H1 (cell line): ENCODE data around the gene SHISA9. TPM values are rescaled to one million over a fixed set of nuclear protein-coding genes. Genes with fewer than 3 reads are reported as not detected.

Experiments used
- CTCF ChIA-PET: fragments of 300-600 bp; sonication (Branson Sonifier 250); formaldehyde crosslinking; loops from one replicate; lab custom pipeline; 2021; ENCODE audit not compliant: partially characterized antibody; lab: Charles Lee
- POLR2A ChIA-PET: fragments of 300-600 bp; sonication (Branson Sonifier 250); formaldehyde crosslinking; loops from one replicate; lab custom pipeline; 2021; ENCODE audit warnings: inconsistent platforms; ENCODE audit not compliant: partially characterized antibody; lab: Charles Lee
- DNase-seq, 2 experiments: peaks; one replicate each; pipeline versions ENCODE4 v3.0.0 to v3.0.0-alpha.2; 2010 to 2022; ENCODE audit warnings: low spot score in 2 of 2, low read depth in 1 of 2, mixed read lengths in 1 of 2
- FAIRE-seq: peaks from 2 replicates; lab custom pipeline; 2011; peaks lifted over from hg19 to GRCh38; lab: Jason Lieb, UNC
- H2AFZ ChIP-seq: 2 replicates; pipeline ENCODE4 v1.8.1; 2012; ENCODE audit warnings: low read length, inconsistent platforms
- H2AK5ac ChIP-seq: 2 replicates; pipeline ENCODE4 v1.6.1; 2013; ENCODE audit warnings: low read depth, low read length
- H2BK120ac ChIP-seq: replicated peaks from 2 replicates; pipeline ENCODE3; 2013; ENCODE audit warnings: low read depth, low read length, inconsistent platforms
- H2BK12ac ChIP-seq: 2 replicates; pipeline ENCODE4 v1.6.1; 2013; ENCODE audit warnings: low read depth, low read length
- H2BK15ac ChIP-seq: 2 replicates; pipeline ENCODE4 v1.6.1; 2013; ENCODE audit warnings: low read length
- H2BK20ac ChIP-seq: 2 replicates; pipeline ENCODE4 v1.6.1; 2013; ENCODE audit warnings: low read length
- H2BK5ac ChIP-seq: 2 replicates; pipeline ENCODE4 v1.6.1; 2013; ENCODE audit warnings: low read depth, low read length
- H3K14ac ChIP-seq: 2 replicates; pipeline ENCODE4 v1.6.1; 2013; ENCODE audit warnings: inconsistent platforms; ENCODE audit not compliant: insufficient read length
- H3K18ac ChIP-seq: 2 replicates; pipeline ENCODE4 v1.6.1; 2013; ENCODE audit warnings: low read length; ENCODE audit errors: extremely low read depth
- H3K23ac ChIP-seq: 2 replicates; pipeline ENCODE4 v1.6.1; 2013; ENCODE audit warnings: inconsistent platforms; ENCODE audit not compliant: insufficient read length
- H3K23me2 ChIP-seq: 2 replicates; pipeline ENCODE4 v1.6.1; 2013; ENCODE audit warnings: low read depth, low read length
- H3K27ac ChIP-seq: 2 replicates; pipeline ENCODE4 v1.6.1; 2011; ENCODE audit warnings: low read depth, low read length, inconsistent platforms
- H3K27me3 ChIP-seq, 4 experiments: replicated peaks in 1 of 4; 1 replicate in 1 of 4; 2 replicates in 3 of 4; pipeline versions ENCODE4 v1.6.1 to v1.8.1; 2011 to 2013; ENCODE audit warnings: low read length in 3 of 4, mild to moderate bottlenecking in 3 of 4, inconsistent platforms in 2 of 4, mixed read lengths in 2 of 4, moderate library complexity in 1 of 4; ENCODE audit not compliant: control insufficient read depth in 3 of 4, insufficient read depth in 3 of 4; ENCODE audit errors: extremely low read depth in 1 of 4
- H3K36me3 ChIP-seq, 4 experiments: 2 replicates each; pipeline versions ENCODE4 v1.6.1 to v1.8.1; 2011 to 2013; ENCODE audit warnings: mild to moderate bottlenecking in 4 of 4, low read length in 3 of 4, moderate library complexity in 2 of 4, control low read depth in 1 of 4, inconsistent platforms in 1 of 4; ENCODE audit not compliant: insufficient read depth in 4 of 4, control insufficient read depth in 2 of 4
- H3K4ac ChIP-seq: replicated peaks from 2 replicates; pipeline ENCODE3; 2013; ENCODE audit warnings: low read length, low read depth, mixed read lengths, inconsistent platforms; ENCODE audit not compliant: insufficient read length
- H3K4me1 ChIP-seq, 4 experiments: replicated peaks in 1 of 4; 1 replicate in 1 of 4; 2 replicates in 3 of 4; pipeline versions ENCODE4 v1.6.1 to v1.8.1; 2011 to 2013; ENCODE audit warnings: low read length in 3 of 4, inconsistent platforms in 2 of 4, mixed read lengths in 1 of 4; ENCODE audit not compliant: insufficient read depth in 4 of 4, control insufficient read depth in 3 of 4
- H3K4me2 ChIP-seq, 2 experiments: 2 replicates each; pipeline versions ENCODE4 v1.6.1 to v1.8.1; 2011 to 2013; ENCODE audit warnings: low read depth in 2 of 2, low read length in 2 of 2, control low read depth in 1 of 2, inconsistent platforms in 1 of 2, mild to moderate bottlenecking in 1 of 2; ENCODE audit not compliant: insufficient read depth in 1 of 2
- H3K4me3 ChIP-seq, 4 experiments: fragments of 200-600, 300-600 bp in 1 of 4; sonication (generic), shearing (Covaris generic), sonication (Bioruptor Twin) in 1 of 4; 2 replicates each; pipeline versions ENCODE4 v1.5.1 to v1.8.1; 2011 to 2016; ENCODE audit warnings: low read length in 4 of 4, low read depth in 3 of 4, control low read depth in 2 of 4, inconsistent platforms in 2 of 4, mild to moderate bottlenecking in 2 of 4, mixed read lengths in 1 of 4, moderate library complexity in 1 of 4; ENCODE audit not compliant: insufficient read depth in 2 of 4; ENCODE audit errors: extremely low read depth in 1 of 4
- H3K56ac ChIP-seq: replicated peaks from 2 replicates; pipeline ENCODE3; 2013; ENCODE audit warnings: low read depth, mild to moderate bottlenecking, mixed read lengths, low read length, inconsistent platforms; ENCODE audit not compliant: insufficient read length
- H3K79me1 ChIP-seq: 2 replicates; pipeline ENCODE4 v1.6.1; 2013; ENCODE audit warnings: low read depth, low read length, control low read depth
- H3K79me2 ChIP-seq, 2 experiments: 2 replicates each; pipeline versions ENCODE4 v1.6.1 to v1.8.1; 2012 to 2013; ENCODE audit warnings: low read length in 2 of 2, mild to moderate bottlenecking in 2 of 2, inconsistent platforms in 1 of 2; ENCODE audit not compliant: insufficient read depth in 2 of 2, control insufficient read depth in 1 of 2
- H3K9ac ChIP-seq, 4 experiments: replicated peaks in 1 of 4; 1 replicate in 1 of 4; 2 replicates in 3 of 4; pipeline versions ENCODE4 v1.6.1 to v1.8.1; 2011 to 2013; ENCODE audit warnings: low read depth in 3 of 4, low read length in 3 of 4, control low read depth in 2 of 4, mild to moderate bottlenecking in 2 of 4, moderate library complexity in 2 of 4, inconsistent platforms in 1 of 4; ENCODE audit errors: extremely low read depth in 1 of 4
- H3K9me3 ChIP-seq, 2 experiments: 2 replicates each; pipeline versions ENCODE4 v1.6.1 to v1.8.1; 2012 to 2013; ENCODE audit warnings: mild to moderate bottlenecking in 2 of 2, moderate library complexity in 2 of 2, control low read depth in 1 of 2, inconsistent platforms in 1 of 2, low read depth in 1 of 2, low read length in 1 of 2, mixed read lengths in 1 of 2; ENCODE audit not compliant: insufficient read depth in 2 of 2
- H4K20me1 ChIP-seq, 2 experiments: replicated peaks in 1 of 2; 2 replicates each; pipeline versions ENCODE3 to v1.8.1; 2011 to 2013; ENCODE audit warnings: inconsistent platforms in 2 of 2, low read length in 2 of 2, mild to moderate bottlenecking in 1 of 2; ENCODE audit not compliant: insufficient read depth in 2 of 2, control insufficient read depth in 1 of 2
- H4K5ac ChIP-seq: 2 replicates; pipeline ENCODE4 v1.6.1; 2013; ENCODE audit warnings: low read length, low read depth, mixed read lengths, inconsistent platforms; ENCODE audit not compliant: insufficient read length
- H4K8ac ChIP-seq: 2 replicates; pipeline ENCODE4 v1.8.0; 2013; ENCODE audit warnings: mild to moderate bottlenecking, moderate library complexity, low read length, inconsistent platforms; ENCODE audit not compliant: insufficient read depth; ENCODE audit errors: extremely low read depth
- H4K91ac ChIP-seq: replicated peaks from 2 replicates; pipeline ENCODE3; 2013; ENCODE audit warnings: low read length, mixed read lengths, inconsistent platforms; ENCODE audit not compliant: insufficient read length
- JUND ChIP-seq: IDR thresholded peaks from 2 replicates; pipeline ENCODE4 v1.6.1; 2011; ENCODE audit warnings: mild to moderate bottlenecking, improper control_type of control experiment, low read length
- KDM1A ChIP-seq: fragments of 200-600, 300-600 bp; sonication (generic); IDR thresholded peaks from 2 replicates; pipeline ENCODE4 v1.7.1; 2016; ENCODE audit warnings: mild to moderate bottlenecking, low read length, borderline replicate concordance
- KDM5A ChIP-seq: fragments of 200-600 bp; IDR thresholded peaks from 2 replicates; pipeline ENCODE4 v1.7.1; 2012; ENCODE audit warnings: mild to moderate bottlenecking, low read length, inconsistent platforms, mixed read lengths
- RBBP5 ChIP-seq: IDR thresholded peaks from 2 replicates; pipeline ENCODE4 v1.7.1; 2012; ENCODE audit warnings: low read depth, mild to moderate bottlenecking, inconsistent platforms, low read length, moderate library complexity, borderline replicate concordance
- SUZ12 ChIP-seq: fragments of 200-600 bp; sonication (generic); IDR thresholded peaks from 2 replicates; pipeline ENCODE4 v1.6.1; 2012; ENCODE audit warnings: mild to moderate bottlenecking, inconsistent platforms, low read length, moderate library complexity, mixed read lengths
- WGBS, 2 experiments: shearing (Covaris generic) in 1 of 2; methylation state at CpG; one replicate each; pipeline versions ENCODE4 v1.1.6 to v1.1.7; 2013 to 2015; ENCODE audit warnings: low lambda C conversion rate in 2 of 2, mixed read lengths in 2 of 2, inconsistent platforms in 1 of 2, low coverage in 1 of 2, missing lambda C conversion rate in 1 of 2; ENCODE audit not compliant: insufficient replicate concordance in 2 of 2, insufficient coverage in 1 of 2, insufficient read length in 1 of 2; ENCODE audit errors: extremely low coverage in 1 of 2, missing lambda C conversion rate in 1 of 2; 5-methylcytosine and 5-hydroxymethylcytosine counted together
- polyA plus RNA-seq, 7 experiments: library from polyadenylated mRNA; depleted of rRNA in 3 of 7; stranded (reverse) in 5 of 7; unstranded in 2 of 7; fragments of >200 nt in 5 of 7; fragments of 200-250 nt in 2 of 7; gene quantifications; 1 replicate in 5 of 7; 2 replicates in 1 of 7; 4 replicates in 1 of 7; pipeline versions ENCODE4 v1.2.1 to v1.2.3, GENCODE V29; 2011 to 2013; ENCODE audit warnings: missing spikeins in 2 of 7, mixed read lengths in 2 of 7
- total RNA-seq: library from RNA; stranded (reverse); fragmentation: NEBNext Ultra II Directional; extraction: Animal tissue kit (Norgen Biotek cat#: 25700); gene quantifications from 2 replicates; pipeline ENCODE4 v1.2.1, GENCODE V29; 2021

Gene SHISA9
- total and polyA plus RNA-seq, 2 of the 8 experiments (the other 6 are each of a cell fraction or from before 2014, with no cell fraction given): 25.6 to 39.8 TPM

- Histone ChIP-seq H3K4me3 (no peak overlapping the region), H3K9ac (no peak overlapping the region), H3K27ac (no peak overlapping the region), H3K4me1 (no peaks in the 10 kb centered on the region), H3K27me3 (no peaks in the 10 kb centered on the region), H2BK20ac (no peak overlapping the region), H2BK5ac (no peak overlapping the region), H3K79me1 (no peaks in the 10 kb centered on the region; the same call in 1 of the 2 replicates), H3K36me3 (no peaks in the 10 kb centered on the region), H4K91ac (no peak overlapping the region), H3K4ac (no peak overlapping the region), H3K23ac (no peak overlapping the region), H3K79me2 (peaks cover 0 to 13% of the 10 kb centered on the region in 2 experiments; a peak in 2 of 4 replicates), H3K9me3 (no peaks in the 10 kb centered on the region), H3K56ac (no peak overlapping the region), H4K8ac (no peak overlapping the region), H4K5ac (no peak overlapping the region), H2AK5ac (no peak overlapping the region), H3K18ac (no peak overlapping the region), H2BK15ac (no peak overlapping the region), H2BK120ac (no peak overlapping the region), H2BK12ac (no peak overlapping the region), H4K20me1 (no peaks in the 10 kb centered on the region)
- WGBS, 2 experiments: 94% methylated on average over 7 of the region's 7 CpGs; no CpG with 5 or more reads in 1 of the 2 experiments
- POLR2A ChIA-PET: interaction anchor here (0.7 kb wide), 1 partner anchor 63 kb away, joined by 3 read pairs; no protein-coding TSS in a partner anchor
- no peak for FAIRE-seq
- CTCF ChIA-PET: interaction anchor here (0.6 to 1.3 kb wide), 4 partner anchors 24 to 291 kb away, joined by 3 read pairs; no protein-coding TSS in a partner anchor
- TF ChIP-seq SUZ12 (no peak), KDM5A (no peak), KDM1A (peak; percentile 51; the same call in 1 of the 2 replicates), RBBP5 (no peak), JUND (no peak)
- TF ChIP-seq, all 59 proteins: peak for 1
- no peak overlapping the region for H3K4me2 ChIP-seq
- no peaks in the 10 kb centered on the region for H3K23me2 ChIP-seq
- H2AFZ ChIP-seq: no peak overlapping the region
- no peak overlapping the region for H3K14ac ChIP-seq
- no peak for DNase-seq
Observed at GRCh38 chr16:13189250-13189649, 287.9 kb downstream of the SHISA9 start.
